GM12878 (cell line): ENCODE results near the gene KLHL1. TPM values are rescaled to one million over a fixed set of nuclear protein-coding genes. Genes with fewer than 3 reads are reported as not detected.

Source experiments
- ATAC-seq: fragments of 200-7000 bp; cut with Tn5 transposase; 3 replicates; pipeline ENCODE4 v1.9.1; 2020; ENCODE audit warnings: mild to moderate bottlenecking, moderate library complexity
- BruUV-seq: library from RNA; stranded (reverse); fragments of 400-500 nt; replicated peaks from 2 replicates; lab custom pipeline; 2021; lab: Mats Ljungman, UMichigan
- CTCF ChIA-PET: fragments of 300-600 bp; sonication (Branson Sonifier 250); formaldehyde crosslinking; extraction: SDS; loops from one replicate; lab custom pipeline; 2021; ENCODE audit warnings: inconsistent platforms; lab: Yijun Ruan, JAX
- POLR2A ChIA-PET: fragments of 350-600 bp; formaldehyde crosslinking; extraction: SDS; loops from one replicate; lab custom pipeline; 2021; ENCODE audit warnings: inconsistent platforms; lab: Charles Lee
- RAD21 ChIA-PET: fragments of 300-600 bp; sonication (Branson Sonifier 250); formaldehyde crosslinking; loops from one replicate; lab custom pipeline; 2023; ENCODE audit warnings: antibody characterized with exemption; ENCODE audit not compliant: unreplicated experiment; lab: Charles Lee
- SMC1A ChIA-PET: fragments of 300-600 bp; sonication (Branson Sonifier 250); formaldehyde crosslinking; loops from one replicate; lab custom pipeline; 2023; ENCODE audit not compliant: unreplicated experiment, uncharacterized antibody; lab: Charles Lee
- DNase-seq: peaks from one replicate; pipeline ENCODE4 v3.0.0-alpha.2; 2011; ENCODE audit warnings: low read depth, low spot score
- FAIRE-seq: peaks from 3 replicates; lab custom pipeline; 2011; peaks lifted over from hg19 to GRCh38; lab: Jason Lieb, UNC
- H2AFZ ChIP-seq: 2 replicates; pipeline ENCODE4 v1.6.0; 2011; ENCODE audit warnings: low read depth, low read length, control low read depth; ENCODE audit not compliant: control insufficient read depth
- H3K27ac ChIP-seq: 2 replicates; pipeline ENCODE4 v1.5.1; 2011; ENCODE audit warnings: control low read depth; ENCODE audit not compliant: control insufficient read depth, insufficient read depth
- H3K27me3 ChIP-seq, 2 experiments: replicated peaks in 1 of 2; 2 replicates each; pipeline versions ENCODE4 v1.6.0 to v1.6.1; 2011; ENCODE audit warnings: low read length in 1 of 2; ENCODE audit not compliant: control insufficient read depth in 2 of 2, insufficient read depth in 2 of 2
- H3K36me3 ChIP-seq, 2 experiments: 2 replicates each; pipeline ENCODE4 v1.5.1; 2011; ENCODE audit warnings: low read length in 1 of 2; ENCODE audit not compliant: control insufficient read depth in 2 of 2, insufficient read depth in 2 of 2
- H3K4me1 ChIP-seq: 2 replicates; pipeline ENCODE4 v1.6.1; 2011; ENCODE audit warnings: mild to moderate bottlenecking, low read length, moderate library complexity, mixed read lengths; ENCODE audit not compliant: control insufficient read depth, insufficient read depth
- H3K4me2 ChIP-seq: 2 replicates; pipeline ENCODE4 v1.6.0; 2011; ENCODE audit warnings: control low read depth; ENCODE audit not compliant: control insufficient read depth, insufficient read depth
- H3K4me3 ChIP-seq: fragments of 200-600 bp; sonication (generic); 2 replicates; pipeline ENCODE4 v1.5.1; 2016
- H3K79me2 ChIP-seq: 2 replicates; pipeline ENCODE4 v1.6.0; 2011; ENCODE audit warnings: low read length; ENCODE audit not compliant: control insufficient read depth, insufficient read depth
- H3K9ac ChIP-seq: 2 replicates; pipeline ENCODE4 v1.8.0; 2011; ENCODE audit warnings: low read length, control low read depth, mixed read lengths; ENCODE audit not compliant: control insufficient read depth, insufficient read depth
- H3K9me3 ChIP-seq: replicated peaks from 3 replicates; pipeline ENCODE4 v1.5.1; 2011; ENCODE audit warnings: mild to moderate bottlenecking, low read length; ENCODE audit not compliant: control insufficient read depth, insufficient read depth
- H4K20me1 ChIP-seq: 2 replicates; pipeline ENCODE4 v1.6.0; 2011; ENCODE audit not compliant: control insufficient read depth, insufficient read depth
- BCL11A ChIP-seq: IDR thresholded peaks from 2 replicates; pipeline ENCODE4 v1.6.1; 2011; ENCODE audit warnings: low read depth, low read length
- CBFB ChIP-seq: IDR thresholded peaks from 2 replicates; pipeline ENCODE4 v1.6.1; 2016; ENCODE audit warnings: antibody characterized with exemption, low read depth
- CBX3 ChIP-seq: fragments of 200-600 bp; sonication (generic); IDR thresholded peaks from 2 replicates; pipeline ENCODE4 v1.6.1; 2016; ENCODE audit warnings: low read depth, borderline replicate concordance
- EED ChIP-seq: sonication (generic); IDR thresholded peaks from 2 replicates; pipeline ENCODE4 v1.6.1; 2016; ENCODE audit warnings: antibody characterized with exemption, low read depth
- HDAC2 ChIP-seq: fragments of 200-600 bp; sonication (generic); IDR thresholded peaks from 2 replicates; pipeline ENCODE4 v1.6.1; 2017
- MEF2A ChIP-seq: IDR thresholded peaks from 2 replicates; pipeline ENCODE4 v1.6.1; 2011; ENCODE audit warnings: low read depth, mild to moderate bottlenecking, low read length, moderate library complexity; ENCODE audit not compliant: insufficient read depth
- MXI1 ChIP-seq: fragments of 150-350 bp; IDR thresholded peaks from 2 replicates; pipeline ENCODE4 v1.6.1; 2011; ENCODE audit warnings: low read depth, mild to moderate bottlenecking, inconsistent platforms, low read length, improper control_type of control experiment
- MYB ChIP-seq: fragments of 150-350 bp; IDR thresholded peaks from 2 replicates; pipeline ENCODE4 v1.6.1; 2014; ENCODE audit warnings: mild to moderate bottlenecking, low read depth, low read length, borderline replicate concordance
- MYC ChIP-seq: IDR thresholded peaks from 2 replicates; pipeline ENCODE4 v1.6.1; 2011; ENCODE audit warnings: mild to moderate bottlenecking, low read length, moderate library complexity, inconsistent platforms; ENCODE audit not compliant: insufficient read depth, insufficient replicate concordance, insufficient read length, severe bottlenecking
- NFXL1 ChIP-seq: fragments of 450-650 bp; IDR thresholded peaks from 2 replicates; pipeline ENCODE4 v1.6.1; 2017; ENCODE audit warnings: antibody characterized with exemption, mild to moderate bottlenecking, borderline replicate concordance
- STAT3 ChIP-seq: IDR thresholded peaks from 2 replicates; pipeline ENCODE4 v1.6.1; 2011; ENCODE audit warnings: low read depth, low read length, improper control_type of control experiment
- TCF7 ChIP-seq: IDR thresholded peaks from 2 replicates; pipeline ENCODE4 v1.6.1; 2014; ENCODE audit warnings: antibody characterized with exemption, borderline replicate concordance
- in situ Hi-C: fragments of 300-500 bp; cut with MboI; formaldehyde crosslinking; loops from 9 replicates; pipeline ENCODE4 v1.14.3; 2018; ENCODE audit warnings: mixed read lengths
- intact Hi-C: fragments of 100-400 bp; cut with micrococcal nuclease; formaldehyde crosslinking; loops from one replicate; pipeline ENCODE4 v1.14.2; 2022; ENCODE audit not compliant: unreplicated experiment
- polyA plus RNA-seq, 11 experiments: library from polyadenylated mRNA; depleted of rRNA in 4 of 11; unstranded in 6 of 11; stranded (reverse) in 5 of 11; fragments of >200 nt; fragmentation: Nextera tagmentation in 4 of 11; fragmentation: Illumina TruSeq in 1 of 11; extraction: Ambion mirVana in 4 of 11; extraction: Trizol in 1 of 11; gene quantifications; 1 replicate in 1 of 11; 2 replicates in 10 of 11; pipeline versions ENCODE4 v1.2.1 to v1.2.3, GENCODE V29; 2011 to 2016; ENCODE audit warnings: inconsistent platforms in 2 of 11, missing spikeins in 2 of 11, low read depth in 1 of 11
- total RNA-seq, 4 experiments: library from RNA; depleted of rRNA in 3 of 4; stranded (reverse); fragments of >200 nt in 3 of 4; fragmentation: Illumina TruSeq in 1 of 4; extraction: Trizol in 1 of 4; gene quantifications; 2 replicates each; pipeline versions ENCODE4 v1.2.1 to v1.2.3, GENCODE V29; 2013 to 2021
- TF ChIP-seq, protein P1 (sequence below): fragments of 450-650 bp; IDR thresholded peaks from 2 replicates; pipeline ENCODE4 v1.6.1; 2017; ENCODE audit warnings: mild to moderate bottlenecking, moderate library complexity
- TF ChIP-seq, protein P2 (sequence below): IDR thresholded peaks from 2 replicates; pipeline ENCODE4 v1.6.1; 2012; ENCODE audit warnings: low read depth, low read length, improper control_type of control experiment
- TF ChIP-seq, protein P3 (sequence below): fragments of 450-650 bp; IDR thresholded peaks from 2 replicates; pipeline ENCODE4 v1.6.1; 2018; ENCODE audit warnings: borderline replicate concordance, mild to moderate bottlenecking; ENCODE audit not compliant: partially characterized antibody
- TF ChIP-seq, protein P4 (sequence below): IDR thresholded peaks from 2 replicates; pipeline ENCODE4 v1.6.1; 2012; ENCODE audit warnings: low read length, inconsistent platforms
- TF ChIP-seq, protein P5 (sequence below): IDR thresholded peaks from 2 replicates; pipeline ENCODE4 v1.6.1; 2012; ENCODE audit warnings: low read depth, low read length, improper control_type of control experiment

KLHL1 gene
- total and polyA plus RNA-seq, 10 of the 15 experiments (the other 5 are each of a cell fraction or from before 2014, with no cell fraction given) = 0.02 to 0.13 (median 0.05) TPM; not detected in 2

DNA sequence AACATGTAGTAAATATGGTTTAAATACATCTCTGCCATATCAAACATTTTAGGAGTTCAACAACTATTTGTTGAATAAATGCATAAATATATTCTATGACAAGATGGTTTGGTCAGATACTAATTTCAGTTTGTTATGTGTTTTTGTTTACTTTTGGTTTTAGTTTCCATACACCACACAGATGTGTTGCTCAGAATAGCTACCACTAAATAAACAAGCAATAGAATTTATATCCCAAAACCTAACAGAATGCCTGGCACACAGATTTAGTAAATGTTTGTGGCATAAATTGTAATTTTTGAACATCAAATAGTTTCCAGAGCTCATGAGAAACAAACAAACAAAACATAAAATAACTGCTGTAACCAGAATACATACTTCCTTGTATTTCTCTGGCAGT lies 127.5 kb downstream of the KLHL1 start:
- no TSS peak for BruUV-seq
- FAIRE-seq (no peak), DNase-seq (no peak), ATAC-seq (peak; percentile 68)
- no peaks in the 10 kb centered on the region for H3K79me2 ChIP-seq
- no peak overlapping the region for H3K9ac ChIP-seq
- in situ Hi-C loops (no loop called here), intact Hi-C loops (no loop called here)
- H3K4me3 ChIP-seq = no peak overlapping the region
- H3K27ac ChIP-seq = no peak overlapping the region
- no peaks in the 10 kb centered on the region for H3K36me3 ChIP-seq
- H2AFZ ChIP-seq = no peak overlapping the region
- H3K9me3 ChIP-seq = no peaks in the 10 kb centered on the region
- H3K27me3 ChIP-seq = no peaks in the 10 kb centered on the region
- TF ChIP-seq, protein P1, sequence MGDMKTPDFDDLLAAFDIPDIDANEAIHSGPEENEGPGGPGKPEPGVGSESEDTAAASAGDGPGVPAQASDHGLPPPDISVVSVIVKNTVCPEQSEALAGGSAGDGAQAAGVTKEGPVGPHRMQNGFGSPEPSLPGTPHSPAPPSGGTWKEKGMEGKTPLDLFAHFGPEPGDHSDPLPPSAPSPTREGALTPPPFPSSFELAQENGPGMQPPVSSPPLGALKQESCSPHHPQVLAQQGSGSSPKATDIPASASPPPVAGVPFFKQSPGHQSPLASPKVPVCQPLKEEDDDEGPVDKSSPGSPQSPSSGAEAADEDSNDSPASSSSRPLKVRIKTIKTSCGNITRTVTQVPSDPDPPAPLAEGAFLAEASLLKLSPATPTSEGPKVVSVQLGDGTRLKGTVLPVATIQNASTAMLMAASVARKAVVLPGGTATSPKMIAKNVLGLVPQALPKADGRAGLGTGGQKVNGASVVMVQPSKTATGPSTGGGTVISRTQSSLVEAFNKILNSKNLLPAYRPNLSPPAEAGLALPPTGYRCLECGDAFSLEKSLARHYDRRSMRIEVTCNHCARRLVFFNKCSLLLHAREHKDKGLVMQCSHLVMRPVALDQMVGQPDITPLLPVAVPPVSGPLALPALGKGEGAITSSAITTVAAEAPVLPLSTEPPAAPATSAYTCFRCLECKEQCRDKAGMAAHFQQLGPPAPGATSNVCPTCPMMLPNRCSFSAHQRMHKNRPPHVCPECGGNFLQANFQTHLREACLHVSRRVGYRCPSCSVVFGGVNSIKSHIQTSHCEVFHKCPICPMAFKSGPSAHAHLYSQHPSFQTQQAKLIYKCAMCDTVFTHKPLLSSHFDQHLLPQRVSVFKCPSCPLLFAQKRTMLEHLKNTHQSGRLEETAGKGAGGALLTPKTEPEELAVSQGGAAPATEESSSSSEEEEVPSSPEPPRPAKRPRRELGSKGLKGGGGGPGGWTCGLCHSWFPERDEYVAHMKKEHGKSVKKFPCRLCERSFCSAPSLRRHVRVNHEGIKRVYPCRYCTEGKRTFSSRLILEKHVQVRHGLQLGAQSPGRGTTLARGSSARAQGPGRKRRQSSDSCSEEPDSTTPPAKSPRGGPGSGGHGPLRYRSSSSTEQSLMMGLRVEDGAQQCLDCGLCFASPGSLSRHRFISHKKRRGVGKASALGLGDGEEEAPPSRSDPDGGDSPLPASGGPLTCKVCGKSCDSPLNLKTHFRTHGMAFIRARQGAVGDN = no peak
- TF ChIP-seq MEF2A = no peak
- no peak for TF ChIP-seq CBFB
- no peak for TF ChIP-seq MXI1
- no peak for TF ChIP-seq HDAC2
- TF ChIP-seq, protein P2, sequence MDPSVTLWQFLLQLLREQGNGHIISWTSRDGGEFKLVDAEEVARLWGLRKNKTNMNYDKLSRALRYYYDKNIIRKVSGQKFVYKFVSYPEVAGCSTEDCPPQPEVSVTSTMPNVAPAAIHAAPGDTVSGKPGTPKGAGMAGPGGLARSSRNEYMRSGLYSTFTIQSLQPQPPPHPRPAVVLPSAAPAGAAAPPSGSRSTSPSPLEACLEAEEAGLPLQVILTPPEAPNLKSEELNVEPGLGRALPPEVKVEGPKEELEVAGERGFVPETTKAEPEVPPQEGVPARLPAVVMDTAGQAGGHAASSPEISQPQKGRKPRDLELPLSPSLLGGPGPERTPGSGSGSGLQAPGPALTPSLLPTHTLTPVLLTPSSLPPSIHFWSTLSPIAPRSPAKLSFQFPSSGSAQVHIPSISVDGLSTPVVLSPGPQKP = no peak
- no peak for TF ChIP-seq MYC
- TF ChIP-seq, protein P3, sequence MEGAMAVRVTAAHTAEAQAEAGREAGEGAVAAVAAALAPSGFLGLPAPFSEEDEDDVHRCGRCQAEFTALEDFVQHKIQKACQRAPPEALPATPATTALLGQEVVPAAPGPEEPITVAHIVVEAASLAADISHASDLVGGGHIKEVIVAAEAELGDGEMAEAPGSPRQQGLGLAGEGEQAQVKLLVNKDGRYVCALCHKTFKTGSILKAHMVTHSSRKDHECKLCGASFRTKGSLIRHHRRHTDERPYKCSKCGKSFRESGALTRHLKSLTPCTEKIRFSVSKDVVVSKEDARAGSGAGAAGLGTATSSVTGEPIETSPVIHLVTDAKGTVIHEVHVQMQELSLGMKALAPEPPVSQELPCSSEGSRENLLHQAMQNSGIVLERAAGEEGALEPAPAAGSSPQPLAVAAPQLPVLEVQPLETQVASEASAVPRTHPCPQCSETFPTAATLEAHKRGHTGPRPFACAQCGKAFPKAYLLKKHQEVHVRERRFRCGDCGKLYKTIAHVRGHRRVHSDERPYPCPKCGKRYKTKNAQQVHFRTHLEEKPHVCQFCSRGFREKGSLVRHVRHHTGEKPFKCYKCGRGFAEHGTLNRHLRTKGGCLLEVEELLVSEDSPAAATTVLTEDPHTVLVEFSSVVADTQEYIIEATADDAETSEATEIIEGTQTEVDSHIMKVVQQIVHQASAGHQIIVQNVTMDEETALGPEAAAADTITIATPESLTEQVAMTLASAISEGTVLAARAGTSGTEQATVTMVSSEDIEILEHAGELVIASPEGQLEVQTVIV = no peak
- TF ChIP-seq, protein P4, sequence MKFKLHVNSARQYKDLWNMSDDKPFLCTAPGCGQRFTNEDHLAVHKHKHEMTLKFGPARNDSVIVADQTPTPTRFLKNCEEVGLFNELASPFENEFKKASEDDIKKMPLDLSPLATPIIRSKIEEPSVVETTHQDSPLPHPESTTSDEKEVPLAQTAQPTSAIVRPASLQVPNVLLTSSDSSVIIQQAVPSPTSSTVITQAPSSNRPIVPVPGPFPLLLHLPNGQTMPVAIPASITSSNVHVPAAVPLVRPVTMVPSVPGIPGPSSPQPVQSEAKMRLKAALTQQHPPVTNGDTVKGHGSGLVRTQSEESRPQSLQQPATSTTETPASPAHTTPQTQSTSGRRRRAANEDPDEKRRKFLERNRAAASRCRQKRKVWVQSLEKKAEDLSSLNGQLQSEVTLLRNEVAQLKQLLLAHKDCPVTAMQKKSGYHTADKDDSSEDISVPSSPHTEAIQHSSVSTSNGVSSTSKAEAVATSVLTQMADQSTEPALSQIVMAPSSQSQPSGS = no peak
- no peak for TF ChIP-seq STAT3
- no peak for TF ChIP-seq CBX3
- TF ChIP-seq, protein P5, sequence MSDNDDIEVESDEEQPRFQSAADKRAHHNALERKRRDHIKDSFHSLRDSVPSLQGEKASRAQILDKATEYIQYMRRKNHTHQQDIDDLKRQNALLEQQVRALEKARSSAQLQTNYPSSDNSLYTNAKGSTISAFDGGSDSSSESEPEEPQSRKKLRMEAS = no peak
- no peak for TF ChIP-seq NFXL1
- no peak for TF ChIP-seq BCL11A
- TF ChIP-seq TCF7 = no peak
- no peak for TF ChIP-seq MYB
- no peak for TF ChIP-seq EED
- no peaks in the 10 kb centered on the region for H4K20me1 ChIP-seq
- H3K4me2 ChIP-seq = no peak overlapping the region
- no peaks in the 10 kb centered on the region for H3K4me1 ChIP-seq
- ChIA-PET RAD21 (no interaction called here), POLR2A (no interaction called here), CTCF (interaction anchor here (0.6 kb wide), 1 partner anchor 596 kb away, joined by 3 read pairs; no protein-coding TSS in a partner anchor), SMC1A (interaction anchor here (0.8 to 0.9 kb wide), 2 partner anchors 9 to 68 kb away, joined by 3 read pairs; no protein-coding TSS in a partner anchor)
